ENCODE results near the gene UNC45A.
"Not testable (repeated sequence)": the region's sequence is repeated elsewhere in the genome, so short reads cannot be mapped to it uniquely, and the experiment has no call there.

UNC45A gene

DNA sequence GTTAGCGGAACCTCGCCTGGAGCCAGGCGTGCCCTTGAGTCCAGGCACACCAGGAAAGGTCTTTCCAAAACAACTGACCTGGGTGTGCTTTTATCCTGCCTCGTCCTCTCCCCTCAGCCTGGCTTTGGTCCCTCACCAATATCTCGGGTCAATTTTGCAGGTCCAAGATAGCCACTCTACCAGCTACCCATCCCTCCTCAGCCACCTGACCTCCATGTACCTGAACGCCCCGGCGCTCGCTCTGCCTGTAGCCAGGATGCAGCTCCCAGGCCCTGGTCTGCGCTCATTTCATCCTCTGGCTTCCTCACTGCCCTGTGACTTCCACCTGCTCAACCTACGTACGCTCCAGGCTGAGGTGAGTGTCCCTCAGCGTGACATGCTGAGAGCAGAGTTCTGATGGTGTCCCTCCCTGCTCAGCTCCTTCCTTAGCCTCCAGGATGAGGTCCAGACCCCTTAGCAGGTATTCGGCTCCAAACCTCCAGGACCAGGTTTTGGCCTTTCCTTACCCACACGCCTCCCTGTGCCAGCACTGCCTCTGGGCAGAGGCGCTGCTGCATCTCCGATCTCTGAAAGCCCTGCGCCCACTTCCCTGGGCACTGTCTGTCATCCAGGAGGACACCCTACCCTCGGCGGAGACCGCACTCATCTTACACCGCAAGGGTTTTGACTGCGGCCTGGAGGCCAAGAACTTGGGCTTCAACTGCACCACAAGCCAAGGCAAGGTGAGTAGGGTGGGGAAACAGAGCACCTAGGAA lies 16.9 kb upstream of the UNC45A start:
- DNase-seq (ENCODE audit: low spot score) (no peak), FAIRE-seq (no peak)

DNA sequence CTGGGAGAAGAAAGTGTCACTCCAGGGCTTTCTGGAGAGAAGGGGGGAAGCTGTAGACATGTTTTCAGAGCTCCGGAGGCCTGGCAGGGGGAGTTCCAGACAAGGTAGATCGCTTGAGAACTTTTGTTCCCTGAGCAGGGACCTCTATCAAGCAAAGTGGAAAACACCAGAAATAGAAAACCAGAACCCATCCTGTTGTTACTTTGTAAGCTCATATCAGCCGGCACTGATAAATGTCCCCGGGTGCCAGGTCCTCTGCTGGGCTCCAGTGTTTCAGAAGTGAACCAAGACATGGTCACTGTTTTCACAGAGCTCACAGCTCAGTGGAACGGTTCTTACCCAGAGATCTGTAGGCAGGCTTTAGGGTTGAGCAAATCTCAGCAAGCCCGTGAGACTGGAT lies 16.2 kb upstream of the UNC45A start:
- DNase-seq (ENCODE audit: low spot score) (no peak), FAIRE-seq (no peak)

DNA sequence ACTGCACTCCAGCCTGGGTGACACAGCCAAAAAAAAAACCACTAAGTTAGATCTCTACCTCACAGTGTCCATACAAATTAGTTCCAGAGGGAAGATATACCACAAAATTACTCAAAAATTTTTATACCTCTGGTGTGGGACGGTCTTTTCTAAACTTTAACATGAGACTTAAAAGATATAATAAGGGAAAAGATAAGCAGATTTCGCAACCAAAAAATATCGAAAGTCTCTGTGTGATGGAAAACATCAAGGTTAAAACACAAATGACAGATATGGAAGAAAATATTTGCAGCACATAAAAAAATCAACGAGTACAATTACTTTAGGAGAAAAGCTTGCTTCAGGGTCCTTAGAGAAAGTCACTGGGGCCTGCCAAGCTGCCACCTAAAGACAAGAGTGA lies 13.2 kb upstream of the UNC45A start:
- no peak for FAIRE-seq
- no peak for DNase-seq (ENCODE audit: low spot score)

DNA sequence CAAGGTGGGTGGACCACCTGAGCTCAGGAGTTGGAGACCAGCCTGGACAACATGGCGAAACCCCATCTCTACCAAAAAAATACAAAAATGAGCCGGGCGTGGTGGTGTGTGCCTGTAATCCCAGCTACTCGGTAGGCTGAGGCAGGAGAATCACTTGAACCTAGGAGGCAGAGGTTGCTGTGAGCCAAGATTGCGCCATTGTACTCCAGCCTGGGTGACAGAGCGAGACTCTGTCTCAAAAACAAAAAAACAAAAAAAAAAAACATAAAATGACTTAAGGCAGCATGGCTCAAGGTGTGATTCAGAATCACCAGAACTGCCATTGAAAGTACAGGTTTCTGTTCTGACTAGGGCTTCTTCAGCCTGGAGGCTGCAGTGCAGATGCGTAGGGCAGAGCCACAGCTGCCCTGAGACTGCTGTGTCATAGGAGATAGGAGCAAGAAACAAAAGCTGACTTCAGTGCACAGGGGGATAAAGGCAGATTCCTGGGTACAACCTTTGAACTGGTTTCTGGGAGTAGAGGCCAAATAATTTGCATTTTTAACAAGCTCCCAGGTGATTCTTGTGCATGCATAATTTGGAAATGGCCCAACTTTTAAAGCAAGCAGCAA lies 12.3 kb upstream of the UNC45A start:
- DNase-seq (ENCODE audit: low spot score); FAIRE-seq: not testable (repeated sequence)

DNA sequence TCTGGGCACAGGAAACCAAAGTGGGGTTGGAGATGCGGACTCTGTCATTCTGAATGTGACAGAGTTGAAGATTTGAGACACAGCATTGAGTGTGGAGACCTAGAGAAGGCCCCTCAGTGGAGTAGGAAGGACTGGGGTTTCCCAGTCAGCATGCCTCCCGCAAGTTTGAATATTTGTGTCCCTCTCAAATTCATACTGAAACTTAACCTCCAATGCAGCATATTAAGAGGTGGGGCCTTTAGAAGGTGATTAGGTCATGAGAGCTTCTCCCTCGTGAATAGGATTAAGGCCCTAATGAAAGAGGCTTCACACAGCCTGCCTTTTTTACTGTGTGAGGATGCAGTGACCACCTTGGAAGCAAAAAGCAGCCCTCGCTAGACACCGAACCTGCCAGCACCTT lies 10.7 kb upstream of the UNC45A start:
- FAIRE-seq (no peak), DNase-seq (ENCODE audit: low spot score) (no peak)

DNA sequence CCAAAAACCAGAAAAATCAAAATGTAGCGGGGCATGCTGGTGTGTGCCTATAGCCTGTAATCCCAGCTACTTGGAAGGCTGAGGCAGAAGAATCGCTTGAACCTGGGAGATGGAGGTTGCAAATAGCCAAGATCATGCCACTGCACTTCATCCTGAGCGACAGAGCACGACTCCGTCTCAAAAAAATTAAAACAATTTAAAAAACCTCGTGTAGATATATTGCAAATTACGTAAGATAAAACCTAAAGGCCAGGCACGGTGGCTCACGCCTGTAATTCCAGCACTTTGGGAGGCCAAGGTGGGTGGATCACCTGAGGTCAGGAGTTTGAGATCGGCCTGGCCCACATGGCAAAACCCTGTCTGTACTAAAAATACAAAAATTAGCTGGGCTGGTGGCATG lies 8.3 kb upstream of the UNC45A start:
- DNase-seq (ENCODE audit: low spot score); FAIRE-seq: not testable (repeated sequence)

DNA sequence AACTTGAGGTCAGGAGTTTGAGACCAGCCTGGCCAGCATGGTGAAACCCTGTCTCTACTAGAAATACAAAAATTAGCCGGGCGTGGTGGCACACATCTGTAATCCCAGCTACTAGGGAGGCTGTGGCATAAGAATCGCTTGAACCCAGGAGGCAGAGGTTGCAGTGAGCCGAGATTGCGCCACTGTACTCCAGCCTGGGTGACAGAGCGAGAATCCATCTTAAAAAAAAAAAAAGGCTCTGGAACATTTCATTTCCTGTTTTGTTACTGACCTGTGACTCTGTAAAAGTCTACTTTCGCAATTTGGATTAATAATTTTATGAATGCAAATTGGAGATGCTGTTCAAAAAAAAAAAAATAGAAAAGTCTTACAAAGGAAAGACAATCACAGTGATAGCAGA lies 7.0 kb upstream of the UNC45A start:
- not testable (repeated sequence) for FAIRE-seq; DNase-seq (ENCODE audit: low spot score)

DNA sequence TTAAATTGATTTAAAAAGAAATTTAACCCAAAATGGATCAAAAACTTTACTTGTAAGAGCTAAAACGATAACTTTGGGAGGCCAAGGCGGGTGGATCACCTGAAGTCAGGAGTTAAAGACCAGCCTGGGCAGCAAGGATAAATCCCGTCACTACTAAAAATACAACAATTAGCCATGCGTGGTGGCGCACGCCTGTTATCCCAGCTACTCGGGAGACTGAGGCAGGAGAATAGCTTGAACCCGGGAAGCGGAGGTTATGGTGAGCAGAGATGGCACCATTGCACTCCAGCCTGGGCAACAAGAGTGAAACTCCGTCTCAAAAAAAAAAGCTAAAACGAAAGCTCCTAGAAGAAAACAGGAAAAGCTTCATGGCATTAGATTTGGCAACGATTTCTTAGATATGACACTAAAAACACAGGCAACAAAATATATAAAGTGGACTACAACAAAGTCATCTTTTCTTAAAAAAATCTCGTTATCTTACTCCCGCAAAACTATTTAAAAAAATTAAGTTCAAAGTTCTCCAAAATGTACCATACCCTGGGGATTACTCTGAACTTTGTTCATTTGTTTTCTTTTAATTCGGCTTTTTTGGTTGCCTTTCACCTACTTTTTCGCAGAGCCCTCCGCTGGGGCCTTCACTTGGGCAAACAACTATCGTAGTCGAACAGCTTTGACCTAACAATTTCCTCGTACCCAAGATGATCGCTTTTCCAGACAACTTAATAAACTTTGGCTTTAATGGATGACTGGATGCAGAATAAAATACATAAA lies 5.7 kb upstream of the UNC45A start:
- DNase-seq (ENCODE audit: low spot score) = no peak
- FAIRE-seq = no peak

DNA sequence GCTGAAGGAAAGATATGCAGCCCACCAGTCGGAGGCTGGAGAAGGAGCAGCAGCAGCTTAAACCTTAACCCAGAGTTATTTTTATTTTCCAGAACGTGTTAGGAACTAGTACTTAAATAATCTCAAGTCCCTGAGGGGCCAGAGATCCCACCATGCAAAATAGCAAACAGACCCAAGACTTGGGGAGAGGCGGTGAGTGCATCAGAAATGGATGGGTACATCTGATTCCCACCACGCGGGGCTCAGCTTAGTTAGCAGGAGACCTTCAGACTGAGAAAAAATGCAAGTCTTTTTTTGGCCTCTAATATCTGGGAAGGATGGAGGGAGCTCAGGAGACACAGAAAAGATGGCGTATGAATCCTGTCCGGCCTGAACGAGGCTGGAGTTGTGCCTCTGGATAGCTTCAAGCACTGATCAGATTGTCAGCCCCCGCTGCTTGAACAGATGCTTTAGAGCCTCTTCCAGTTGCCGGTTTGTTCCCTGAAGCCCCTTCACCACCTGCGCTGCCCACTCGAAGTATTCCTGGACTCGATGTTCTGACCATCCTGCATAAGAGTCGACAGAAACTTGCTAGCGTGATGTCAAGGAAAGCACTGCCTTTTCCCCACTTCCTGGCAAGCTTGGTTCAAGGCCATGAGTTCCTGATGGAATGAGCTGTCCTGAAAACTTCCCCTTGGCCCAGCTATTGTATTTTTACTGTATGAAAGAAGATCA lies 4.1 kb upstream of the UNC45A start:
- DNase-seq (ENCODE audit: low spot score) = no peak
- FAIRE-seq = no peak

DNA sequence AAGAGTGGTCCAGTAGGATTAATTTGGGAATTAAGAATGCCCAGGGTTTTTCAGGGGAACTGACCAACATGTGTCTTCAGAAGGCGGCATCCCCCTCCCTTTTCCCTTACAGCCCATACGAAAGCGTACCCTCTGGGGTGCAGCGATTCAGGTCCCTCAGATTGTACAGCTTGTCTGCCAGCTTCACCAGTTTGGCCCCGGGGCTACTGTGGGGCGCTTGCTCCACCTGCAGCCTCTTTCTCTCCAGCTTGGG lies 3.6 kb upstream of the UNC45A start:
- no peak for FAIRE-seq
- DNase-seq (ENCODE audit: low spot score) = no peak

DNA sequence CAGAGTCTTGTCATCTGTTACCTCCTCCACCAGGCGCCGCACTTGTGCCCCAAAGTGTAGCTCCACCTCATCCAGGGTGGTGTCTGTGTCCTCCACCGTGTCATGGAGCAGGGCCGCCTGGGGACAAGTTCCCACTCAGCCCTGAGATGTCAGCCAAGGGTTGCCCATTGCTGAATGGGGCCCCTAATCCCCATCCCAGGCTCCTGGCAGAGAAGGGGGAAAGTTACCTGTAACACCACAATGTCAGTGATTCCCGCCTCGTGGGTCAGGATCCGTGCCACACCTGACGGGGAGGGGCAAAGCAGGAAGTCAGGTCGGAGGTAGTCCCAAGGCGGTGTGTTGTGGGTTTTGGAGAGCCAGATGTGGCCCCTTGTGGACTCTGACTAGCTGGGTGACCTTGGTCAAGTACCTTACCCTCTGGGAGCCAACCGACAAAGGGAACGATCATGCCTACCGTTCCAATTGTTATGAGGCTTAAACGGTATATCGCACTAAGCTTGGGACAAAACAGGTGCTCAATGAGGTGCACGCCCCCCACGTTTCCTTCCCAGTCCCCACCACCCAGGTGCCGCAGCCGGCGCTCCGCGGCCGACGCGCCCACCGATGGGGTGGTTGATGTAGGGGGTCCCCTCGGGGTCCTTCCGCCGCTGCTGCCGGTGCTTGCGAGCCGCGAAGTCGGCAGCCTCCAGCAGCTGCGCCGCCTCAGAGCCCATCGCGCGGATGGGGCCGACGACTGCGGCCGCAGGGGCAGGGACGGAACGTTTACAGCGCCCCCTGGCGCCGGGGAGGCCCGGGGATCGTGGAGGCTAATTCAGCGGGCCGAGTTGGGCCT lies 3.0 kb upstream of the UNC45A start, which contains the start of gene HDDC3:
Gene HDDC3, minus strand, starts transcription at position 722 of the 832 bp plus-strand sequence. Its CDS starts 9 bp downstream, at position 713.
- DNase-seq (ENCODE audit: low spot score) = peak; percentile 92
- FAIRE-seq = no peak

DNA sequence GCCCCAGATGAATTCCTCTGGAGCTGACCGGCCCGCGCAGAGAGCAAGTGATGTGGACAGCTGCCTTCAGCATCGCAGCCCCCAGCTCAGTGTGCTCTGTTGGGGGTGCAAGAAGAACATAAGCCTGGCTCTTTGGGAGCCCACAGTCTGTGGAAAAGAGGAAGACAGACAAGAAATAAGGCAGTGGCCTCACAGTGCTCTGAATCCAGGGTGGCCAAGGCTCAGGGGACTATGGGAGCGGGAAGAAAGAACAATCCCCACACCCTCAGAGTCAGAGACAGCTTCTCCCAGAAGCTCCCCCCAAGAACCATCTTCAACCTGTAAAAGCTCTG lies 2.5 kb upstream of the UNC45A start:
- FAIRE-seq = no peak
- no peak for DNase-seq (ENCODE audit: low spot score)

DNA sequence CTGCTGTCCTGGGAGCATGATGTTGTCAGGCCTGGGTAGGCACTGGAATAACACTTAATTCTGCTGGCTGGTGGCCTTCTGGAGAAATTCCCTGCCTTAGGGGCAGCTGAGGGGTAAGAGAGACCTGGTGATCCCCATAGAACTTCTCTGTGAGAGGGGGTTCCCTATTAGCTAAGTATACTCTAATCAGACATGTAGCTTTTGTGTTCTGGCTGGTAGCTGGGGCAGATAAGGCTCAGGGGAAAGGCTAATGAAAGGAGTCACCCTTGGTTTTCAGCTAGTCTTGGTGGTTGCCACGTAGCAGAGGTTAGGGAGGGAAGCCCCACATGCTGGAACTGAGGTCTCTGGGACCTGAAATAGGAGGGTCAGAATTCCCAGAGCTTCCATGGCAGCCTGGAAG lies 1.8 kb upstream of the UNC45A start:
- FAIRE-seq (no peak), DNase-seq (ENCODE audit: low spot score) (no peak)

DNA sequence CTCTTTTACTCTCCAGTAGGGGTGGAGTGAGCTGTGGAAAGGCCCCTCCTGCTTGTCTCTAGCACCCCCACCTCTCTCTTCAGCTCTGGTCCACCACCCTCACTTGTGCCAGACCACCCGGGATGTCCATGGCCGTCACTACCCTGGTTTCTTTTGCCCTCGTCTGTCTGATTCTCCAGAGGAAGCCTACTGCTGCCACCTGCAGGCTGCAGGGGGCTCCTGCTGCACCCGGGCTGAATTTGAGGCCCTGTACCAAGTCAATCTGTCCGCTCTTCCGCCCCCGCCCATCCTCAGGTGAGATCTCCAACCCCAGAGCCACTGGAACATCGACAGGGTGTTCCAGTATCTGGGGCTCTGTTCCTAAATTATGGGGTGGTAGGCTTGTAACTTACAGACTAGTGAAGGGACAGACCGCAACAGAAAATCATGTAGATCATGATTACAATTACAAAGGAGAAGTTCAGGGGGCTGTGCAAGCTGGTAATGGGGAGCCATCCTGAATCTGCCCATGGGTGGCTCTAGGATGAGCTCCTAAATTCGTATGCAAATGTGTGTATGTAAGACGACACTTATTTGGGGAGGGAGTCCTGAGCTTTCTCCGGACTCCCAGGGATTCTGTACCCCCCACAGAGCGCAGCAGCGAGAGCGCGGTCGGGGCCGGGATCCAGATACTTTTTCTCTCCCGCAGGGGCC lies 683 bp upstream of the UNC45A start:
- DNase-seq (ENCODE audit: low spot score) (peak; percentile 89), FAIRE-seq (no peak)

DNA sequence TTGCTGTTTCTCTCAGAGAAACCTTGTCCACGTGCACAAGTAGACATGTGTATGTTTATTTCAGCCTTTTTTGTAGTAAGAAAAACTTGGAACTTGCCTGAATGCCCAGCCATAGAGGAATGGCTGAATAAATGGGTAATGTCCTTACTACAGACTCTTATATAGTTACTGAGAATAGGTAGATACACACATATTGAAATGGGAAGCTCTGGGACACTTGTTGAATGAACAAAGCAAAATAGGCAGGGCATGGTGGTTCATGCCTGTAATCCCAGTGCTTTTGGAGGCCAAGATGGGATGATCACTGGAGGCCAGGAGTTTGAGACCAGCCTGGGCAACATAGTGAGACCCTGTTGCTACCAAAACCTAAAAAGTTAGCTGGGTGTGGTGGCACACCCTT lies 1.7 kb downstream of the UNC45A start:
- FAIRE-seq = no peak
- DNase-seq (ENCODE audit: low spot score) = no peak

DNA sequence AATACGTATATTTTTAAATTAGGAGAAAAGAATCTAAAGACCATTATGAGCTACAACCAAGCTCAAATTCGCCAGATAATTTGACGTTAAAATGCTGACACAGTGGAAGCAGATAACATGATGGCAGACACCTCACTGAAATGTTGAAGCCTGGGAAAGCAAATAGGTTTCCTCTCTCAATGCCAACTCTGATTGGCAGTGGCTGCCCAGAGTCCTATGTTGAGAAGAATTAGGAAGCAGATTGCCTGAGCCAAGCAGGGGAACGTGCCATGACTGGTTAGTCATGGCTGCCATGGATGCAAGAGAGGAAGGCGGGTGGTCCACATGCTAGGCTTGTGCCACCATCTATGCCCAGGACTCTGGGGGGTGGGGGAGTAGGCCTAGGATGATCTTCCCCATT lies 3.2 kb downstream of the UNC45A start:
- DNase-seq (ENCODE audit: low spot score) (no peak), FAIRE-seq (no peak)

DNA sequence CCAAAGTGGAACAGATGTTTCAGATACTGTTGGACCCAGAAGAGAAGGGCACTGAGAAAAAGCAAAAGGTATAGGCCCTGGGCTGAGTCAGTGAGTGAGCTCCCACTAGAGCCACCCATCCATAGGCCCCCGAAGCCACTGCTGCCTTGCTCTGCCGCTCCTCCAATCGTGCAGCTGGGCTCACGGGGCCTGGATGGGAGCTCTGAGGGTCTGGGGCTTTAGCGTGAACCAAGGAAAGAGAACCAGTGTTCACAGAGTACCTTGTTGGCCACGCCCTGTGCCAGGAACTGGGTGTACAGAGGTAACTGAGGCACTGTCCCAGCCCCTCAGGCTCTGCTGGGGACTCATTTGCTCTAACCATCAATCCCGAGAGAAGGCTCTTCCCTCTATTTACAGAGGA lies 4.7 kb downstream of the UNC45A start:
- DNase-seq (ENCODE audit: low spot score) (no peak), FAIRE-seq (no peak)

DNA sequence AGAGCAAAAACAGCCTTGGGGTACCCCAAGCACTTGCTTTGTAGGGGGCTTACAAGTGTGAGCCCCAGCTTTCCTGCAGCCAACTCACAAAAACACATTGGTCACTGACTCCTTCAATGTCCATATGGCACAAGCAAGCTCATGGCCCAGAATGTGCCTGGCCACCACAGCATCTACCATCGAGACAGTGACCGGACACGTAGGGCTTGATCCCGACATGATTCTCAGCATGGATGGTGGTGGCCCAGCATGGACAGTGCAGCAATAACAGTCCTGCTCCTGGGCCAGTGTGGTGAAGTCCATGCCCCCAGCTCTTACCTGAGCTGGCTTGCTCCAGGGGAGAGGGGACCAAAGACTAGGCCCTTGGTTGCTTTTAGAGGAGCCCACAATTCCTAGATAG lies 6.0 kb downstream of the UNC45A start:
- no peak for FAIRE-seq

DNA sequence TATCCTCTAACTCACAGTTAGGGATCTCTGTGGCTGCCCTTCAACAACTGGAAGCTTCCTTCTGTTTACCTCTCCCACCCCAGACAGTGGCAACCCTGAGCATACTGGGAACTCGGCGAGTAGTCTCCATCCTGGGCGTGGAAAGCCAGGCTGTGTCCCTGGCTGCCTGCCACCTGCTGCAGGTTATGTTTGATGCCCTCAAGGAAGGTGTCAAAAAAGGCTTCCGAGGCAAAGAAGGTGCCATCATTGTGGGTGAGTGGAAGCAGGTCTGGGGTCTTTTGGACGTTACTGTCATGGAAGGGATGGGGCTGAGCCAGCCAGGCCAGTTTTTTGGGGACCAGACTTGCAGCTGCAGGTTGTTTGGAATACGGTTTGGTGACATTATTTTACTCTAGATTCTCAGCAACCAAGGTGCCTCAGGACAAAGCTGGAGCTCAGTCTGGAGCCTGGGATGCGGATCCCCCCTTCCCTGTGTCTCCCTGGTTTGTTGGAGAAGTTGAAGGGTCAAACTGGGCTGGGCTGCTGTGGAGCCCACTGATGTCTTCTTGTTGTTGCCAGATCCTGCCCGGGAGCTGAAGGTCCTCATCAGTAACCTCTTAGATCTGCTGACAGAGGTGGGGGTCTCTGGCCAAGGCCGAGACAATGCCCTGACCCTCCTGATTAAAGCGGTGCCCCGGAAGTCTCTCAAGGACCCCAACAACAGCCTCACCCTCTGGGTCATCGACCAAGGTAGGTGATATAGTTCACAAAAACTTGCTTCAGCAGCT lies 7.5 kb downstream of the UNC45A start:
- DNase-seq (ENCODE audit: low spot score) (no peak), FAIRE-seq (no peak)

More for the DNA sequence above, 6.0 kb downstream of the UNC45A start:
- DNase-seq (ENCODE audit: low spot score) = no peak

DNA sequence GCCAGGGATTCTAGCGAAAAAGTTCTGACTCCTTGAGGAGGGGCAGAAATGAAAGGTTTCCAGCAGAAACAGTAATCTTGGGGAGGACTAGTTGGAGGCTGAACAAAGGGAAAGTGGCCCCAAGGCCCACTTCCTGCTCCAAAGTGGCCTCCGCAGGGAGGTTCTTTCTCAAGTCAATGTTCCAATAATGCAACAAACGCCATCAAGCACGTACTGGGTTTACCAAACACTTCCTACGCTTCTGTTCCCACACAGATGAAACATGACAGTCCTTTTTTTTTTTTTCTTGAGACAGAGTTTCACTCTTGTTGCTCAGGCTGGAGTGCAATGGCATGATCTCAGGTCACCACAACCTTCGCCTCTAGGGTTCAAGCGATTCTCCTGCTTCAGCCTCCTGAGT lies 10.0 kb downstream of the UNC45A start:
- FAIRE-seq = no peak
- DNase-seq (ENCODE audit: low spot score) = no peak
